KMS-11 (cell line): ENCODE measurements around the gene RNF38.

Source experiments
- H2AFZ ChIP-seq: fragments of 200-600 bp; sonication (generic); 2 replicates; pipeline ENCODE4 v1.6.1; 2016; ENCODE audit warnings: antibody characterized with exemption, mixed run types, low read depth
- H3K27ac ChIP-seq: fragments of 200-600 bp; sonication (generic); 2 replicates; pipeline ENCODE4 v1.6.1; 2016; ENCODE audit warnings: mild to moderate bottlenecking, mixed run types
- H3K27me3 ChIP-seq: fragments of 200-600 bp; sonication (generic); 2 replicates; pipeline ENCODE4 v1.6.1; 2017; ENCODE audit warnings: mild to moderate bottlenecking, low read depth, mixed run types, moderate library complexity; ENCODE audit not compliant: insufficient read depth
- H3K36me3 ChIP-seq: fragments of 200-600 bp; sonication (generic); 2 replicates; pipeline ENCODE4 v1.6.1; 2017; ENCODE audit warnings: mild to moderate bottlenecking, mixed run types; ENCODE audit not compliant: insufficient read depth
- H3K4me1 ChIP-seq: fragments of 200-600 bp; sonication (generic); 2 replicates; pipeline ENCODE4 v1.6.1; 2016; ENCODE audit warnings: mild to moderate bottlenecking, low read depth, mixed run types; ENCODE audit not compliant: poor library complexity, severe bottlenecking
- H3K4me2 ChIP-seq: fragments of 200-600 bp; sonication (generic); 2 replicates; pipeline ENCODE4 v1.7.0; 2016; ENCODE audit warnings: mild to moderate bottlenecking, mixed run types
- H3K4me3 ChIP-seq: fragments of 200-600 bp; sonication (generic); IDR thresholded peaks from 2 replicates; pipeline ENCODE4 v1.6.1; 2017; ENCODE audit warnings: low read depth, low read length, mixed read lengths; ENCODE audit not compliant: insufficient read depth
- H3K79me2 ChIP-seq: fragments of 200-600 bp; sonication (generic); 2 replicates; pipeline ENCODE4 v1.6.1; 2016; ENCODE audit warnings: low read depth, mixed run types; ENCODE audit not compliant: insufficient read depth
- H3K9ac ChIP-seq: fragments of 200-600 bp; sonication (generic); 2 replicates; pipeline ENCODE4 v1.6.1; 2016; ENCODE audit warnings: mild to moderate bottlenecking, mixed run types
- H4K20me1 ChIP-seq: fragments of 200-600 bp; sonication (generic); 2 replicates; pipeline ENCODE4 v1.6.1; 2016; ENCODE audit warnings: mild to moderate bottlenecking, mixed run types; ENCODE audit not compliant: insufficient read depth
- TF ChIP-seq, protein P1 (sequence below): fragments of 200-600 bp; sonication (generic); conservative IDR thresholded peaks from 2 replicates; pipeline ENCODE4 v1.6.1; 2017; ENCODE audit warnings: low read depth, mild to moderate bottlenecking, antibody characterized with exemption, low read length, moderate library complexity, mixed read lengths

RNF38 gene

GRCh38 chr9:36431078-36431477, 31.0 kb upstream of the RNF38 start:
- Histone ChIP-seq H3K4me2 (no peak overlapping the region), H3K27ac (no peak overlapping the region), H4K20me1 (no peaks in the 10 kb centered on the region), H3K36me3 (no peaks in the 10 kb centered on the region), H3K27me3 (no peaks in the 10 kb centered on the region), H3K79me2 (no peaks in the 10 kb centered on the region), H3K4me3 (no peak overlapping the region), H3K4me1 (no peaks in the 10 kb centered on the region), H3K9ac (no peak overlapping the region), H2AFZ (no peak overlapping the region)
- TF ChIP-seq, protein P1, sequence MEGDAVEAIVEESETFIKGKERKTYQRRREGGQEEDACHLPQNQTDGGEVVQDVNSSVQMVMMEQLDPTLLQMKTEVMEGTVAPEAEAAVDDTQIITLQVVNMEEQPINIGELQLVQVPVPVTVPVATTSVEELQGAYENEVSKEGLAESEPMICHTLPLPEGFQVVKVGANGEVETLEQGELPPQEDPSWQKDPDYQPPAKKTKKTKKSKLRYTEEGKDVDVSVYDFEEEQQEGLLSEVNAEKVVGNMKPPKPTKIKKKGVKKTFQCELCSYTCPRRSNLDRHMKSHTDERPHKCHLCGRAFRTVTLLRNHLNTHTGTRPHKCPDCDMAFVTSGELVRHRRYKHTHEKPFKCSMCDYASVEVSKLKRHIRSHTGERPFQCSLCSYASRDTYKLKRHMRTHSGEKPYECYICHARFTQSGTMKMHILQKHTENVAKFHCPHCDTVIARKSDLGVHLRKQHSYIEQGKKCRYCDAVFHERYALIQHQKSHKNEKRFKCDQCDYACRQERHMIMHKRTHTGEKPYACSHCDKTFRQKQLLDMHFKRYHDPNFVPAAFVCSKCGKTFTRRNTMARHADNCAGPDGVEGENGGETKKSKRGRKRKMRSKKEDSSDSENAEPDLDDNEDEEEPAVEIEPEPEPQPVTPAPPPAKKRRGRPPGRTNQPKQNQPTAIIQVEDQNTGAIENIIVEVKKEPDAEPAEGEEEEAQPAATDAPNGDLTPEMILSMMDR: no peak

GRCh38 chr9:36426945-36427344, 26.9 kb upstream of the RNF38 start:
- Histone ChIP-seq H3K79me2 (no peaks in the 10 kb centered on the region), H2AFZ (no peak overlapping the region)
- TF ChIP-seq, protein P1: no peak

GRCh38 chr9:36426348-36426747, 26.3 kb upstream of the RNF38 start:
- no peaks in the 10 kb centered on the region for H4K20me1 ChIP-seq
- no peak overlapping the region for H3K9ac ChIP-seq
- H3K4me2 ChIP-seq: no peak overlapping the region
- TF ChIP-seq, protein P1: no peak
- H3K4me1 ChIP-seq: no peaks in the 10 kb centered on the region
- H3K27ac ChIP-seq: no peak overlapping the region
- H3K79me2 ChIP-seq: no peaks in the 10 kb centered on the region
- H3K27me3 ChIP-seq: no peaks in the 10 kb centered on the region
- no peaks in the 10 kb centered on the region for H3K36me3 ChIP-seq
- H2AFZ ChIP-seq: no peak overlapping the region
- no peak overlapping the region for H3K4me3 ChIP-seq

More at GRCh38 chr9:36426945-36427344, 26.9 kb upstream of the RNF38 start:
- H3K4me3 ChIP-seq: no peak overlapping the region
- H4K20me1 ChIP-seq: no peaks in the 10 kb centered on the region
- H3K27ac ChIP-seq: no peak overlapping the region
- H3K36me3 ChIP-seq: no peaks in the 10 kb centered on the region
- H3K4me1 ChIP-seq: no peaks in the 10 kb centered on the region
- no peak overlapping the region for H3K4me2 ChIP-seq
- no peaks in the 10 kb centered on the region for H3K27me3 ChIP-seq
- no peak overlapping the region for H3K9ac ChIP-seq

DNA sequence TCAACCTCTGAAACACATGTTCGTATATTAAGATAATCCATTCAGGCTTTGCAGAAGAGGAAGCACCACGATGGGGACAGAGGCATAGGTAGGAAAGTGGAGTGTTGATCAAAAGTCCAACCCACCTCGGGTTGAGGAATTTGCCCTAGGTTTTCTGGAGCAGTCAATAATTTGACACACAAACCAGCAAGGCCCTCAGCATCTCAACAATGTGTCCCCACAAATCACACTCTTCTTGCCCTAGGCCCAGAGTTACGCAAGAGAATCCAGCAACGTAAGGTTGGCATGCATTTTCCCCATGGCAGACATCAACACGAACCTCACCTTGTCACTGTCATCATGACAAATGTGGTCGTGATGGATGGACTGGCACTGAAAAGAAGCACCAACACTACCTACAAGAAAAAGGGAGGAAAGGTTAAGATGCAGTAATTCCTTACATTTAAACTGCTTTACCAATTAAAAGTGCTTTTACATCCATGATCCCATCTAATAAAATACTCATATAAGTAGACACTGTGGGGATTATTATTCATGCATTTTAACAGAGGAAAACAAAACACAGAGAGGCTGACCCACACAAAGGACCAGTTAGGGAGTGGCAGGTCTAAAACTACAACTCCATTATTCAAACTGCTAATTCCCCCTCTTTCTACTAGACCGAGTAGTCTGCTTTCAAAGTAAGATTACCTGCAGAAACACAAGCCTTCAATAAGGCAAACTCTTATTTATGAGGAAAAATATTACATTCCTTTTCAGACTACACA, 24.4 kb upstream of the RNF38 start:
- Histone ChIP-seq H3K9ac (no peak overlapping the region), H3K4me2 (no peak overlapping the region), H4K20me1 (no peaks in the 10 kb centered on the region), H3K36me3 (no peaks in the 10 kb centered on the region), H2AFZ (no peak overlapping the region), H3K27me3 (no peaks in the 10 kb centered on the region), H3K4me3 (no peak overlapping the region), H3K79me2 (no peaks in the 10 kb centered on the region), H3K27ac (no peak overlapping the region), H3K4me1 (no peaks in the 10 kb centered on the region)
- TF ChIP-seq, protein P1: no peak
